ENCODE data around the gene ATCAY. TPM values are rescaled to one million over a fixed set of nuclear protein-coding genes. Genes with fewer than 3 reads are reported as not detected.

The ATCAY gene
- total and polyA plus RNA-seq, 2 of the 13 experiments (the other 11 are each of a cell fraction or from before 2014, with no cell fraction given), result not detected

DNA sequence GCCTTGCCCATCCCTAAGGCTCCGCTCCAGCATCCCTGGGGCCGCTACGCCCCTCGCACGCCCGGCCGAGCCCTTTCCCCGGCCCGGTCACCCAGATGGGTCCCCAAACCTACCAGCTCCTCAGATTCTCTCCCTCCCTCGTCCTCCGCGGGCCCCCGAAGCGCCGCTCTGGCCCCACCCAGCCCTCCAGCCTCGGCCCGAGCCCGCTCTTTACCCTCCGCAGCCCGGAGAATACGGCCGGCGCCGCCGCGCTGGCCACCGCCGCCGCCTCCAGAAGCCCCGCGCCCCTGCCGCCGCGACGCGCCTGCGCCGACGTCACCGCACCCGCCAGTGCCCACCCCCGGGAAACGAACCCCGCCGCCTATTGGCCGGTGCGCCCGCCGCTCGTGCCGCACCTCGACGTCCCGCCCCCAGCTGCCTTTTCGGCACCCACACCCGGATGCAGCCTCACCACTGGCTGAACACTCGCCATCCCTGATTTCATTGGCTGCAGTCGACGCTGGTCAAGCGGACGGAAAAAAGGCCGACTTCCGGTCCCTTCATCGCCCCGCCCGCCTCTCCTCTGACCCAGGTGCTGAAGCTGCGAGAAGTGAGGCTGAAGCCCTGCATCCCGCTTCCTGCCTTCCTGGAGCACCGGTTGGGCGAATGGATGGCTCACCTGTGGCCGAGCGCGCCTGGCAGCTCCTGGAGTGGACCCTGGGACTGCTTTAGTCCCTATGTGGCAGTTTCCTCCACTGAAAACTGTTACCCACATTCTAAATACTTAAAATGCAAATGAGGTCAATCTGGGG lies 90.5 kb downstream of the ATCAY start, which contains the start of gene DAPK3 (continued):
- TF ChIP-seq SNAPC2 (CRISPR knock-in tag; IDR thresholded peaks at IDR 0.05), result no peak
- TF ChIP-seq SNRNP70 (IDR thresholded peaks at IDR 0.05; ENCODE audit: low read depth, low read length), result no peak
- no peak for TF ChIP-seq NPAS2 (CRISPR knock-in tag; IDR thresholded peaks at IDR 0.05; ENCODE audit: borderline replicate concordance)
- no peak for TF ChIP-seq CBX2 (IDR thresholded peaks at IDR 0.05; ENCODE audit: low read depth, low read length)
- no peak for TF ChIP-seq CBX2 (CRISPR knock-in tag; IDR thresholded peaks at IDR 0.05; ENCODE audit: low read depth)
- 0 out of 2 replicates have a peak, but pooled peaks have one; percentile 19 for TF ChIP-seq TGIF2 (CRISPR knock-in tag; IDR thresholded peaks at IDR 0.05)
- TF ChIP-seq ZSCAN25 (CRISPR knock-in tag; IDR thresholded peaks at IDR 0.05), result no peak
- TF ChIP-seq, protein P1, sequence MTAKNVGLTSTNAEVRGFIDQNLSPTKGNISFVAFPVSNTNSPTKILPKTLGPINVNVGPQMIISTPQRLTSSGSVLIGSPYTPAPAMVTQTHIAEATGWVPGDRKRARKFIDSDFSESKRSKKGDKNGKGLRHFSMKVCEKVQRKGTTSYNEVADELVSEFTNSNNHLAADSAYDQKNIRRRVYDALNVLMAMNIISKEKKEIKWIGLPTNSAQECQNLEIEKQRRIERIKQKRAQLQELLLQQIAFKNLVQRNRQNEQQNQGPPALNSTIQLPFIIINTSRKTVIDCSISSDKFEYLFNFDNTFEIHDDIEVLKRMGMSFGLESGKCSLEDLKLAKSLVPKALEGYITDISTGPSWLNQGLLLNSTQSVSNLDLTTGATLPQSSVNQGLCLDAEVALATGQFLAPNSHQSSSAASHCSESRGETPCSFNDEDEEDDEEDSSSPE (CRISPR knock-in tag; IDR thresholded peaks at IDR 0.05), result no peak; the same call in 1 of the 2 replicates
- TF ChIP-seq HNRNPH1 (optimal IDR thresholded peaks at IDR 0.05; ENCODE audit: low read depth, low read length), result no peak
- no peak for TF ChIP-seq ZNF335 (CRISPR knock-in tag; IDR thresholded peaks at IDR 0.05)
- TF ChIP-seq ZFP37 (CRISPR knock-in tag; IDR thresholded peaks at IDR 0.05; ENCODE audit: borderline replicate concordance), result no peak
- TF ChIP-seq ZKSCAN1 (IDR thresholded peaks at IDR 0.05; ENCODE audit: low read length), result no peak
- peak; percentile 91 for TF ChIP-seq GABPA (IDR thresholded peaks at IDR 0.05; ENCODE audit: low read depth, low read length)
- TF ChIP-seq GABPA (CRISPR knock-in tag; IDR thresholded peaks at IDR 0.05; ENCODE audit: low read depth), result peak; percentile 95
- no peak for TF ChIP-seq ZBTB3 (CRISPR knock-in tag; IDR thresholded peaks at IDR 0.05; ENCODE audit: borderline replicate concordance, low read depth)
- TF ChIP-seq, protein P2, sequence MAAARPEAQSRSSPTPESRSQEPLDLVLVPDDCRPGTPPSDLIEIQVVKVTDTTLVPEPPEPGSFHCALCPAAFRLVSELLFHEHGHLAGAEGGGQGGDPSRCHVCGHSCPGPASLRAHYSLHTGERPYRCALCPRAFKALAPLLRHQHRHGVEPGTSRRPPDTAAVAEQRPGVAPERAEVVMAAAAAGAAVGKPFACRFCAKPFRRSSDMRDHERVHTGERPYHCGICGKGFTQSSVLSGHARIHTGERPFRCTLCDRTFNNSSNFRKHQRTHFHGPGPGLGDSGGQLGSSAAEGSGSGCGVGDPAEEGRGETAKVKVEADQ (CRISPR knock-in tag; IDR thresholded peaks at IDR 0.05; ENCODE audit: borderline replicate concordance), result no peak
- no peak for TF ChIP-seq ZFP41 (CRISPR knock-in tag; IDR thresholded peaks at IDR 0.05; ENCODE audit: borderline replicate concordance)
- TF ChIP-seq ZNF878 (CRISPR knock-in tag; IDR thresholded peaks at IDR 0.05), result no peak
- no peak for TF ChIP-seq ZHX1 (CRISPR knock-in tag; IDR thresholded peaks at IDR 0.05; ENCODE audit: low read depth)
- TF ChIP-seq FOXK2 (IDR thresholded peaks at IDR 0.05), result no peak
- TF ChIP-seq, protein P3, sequence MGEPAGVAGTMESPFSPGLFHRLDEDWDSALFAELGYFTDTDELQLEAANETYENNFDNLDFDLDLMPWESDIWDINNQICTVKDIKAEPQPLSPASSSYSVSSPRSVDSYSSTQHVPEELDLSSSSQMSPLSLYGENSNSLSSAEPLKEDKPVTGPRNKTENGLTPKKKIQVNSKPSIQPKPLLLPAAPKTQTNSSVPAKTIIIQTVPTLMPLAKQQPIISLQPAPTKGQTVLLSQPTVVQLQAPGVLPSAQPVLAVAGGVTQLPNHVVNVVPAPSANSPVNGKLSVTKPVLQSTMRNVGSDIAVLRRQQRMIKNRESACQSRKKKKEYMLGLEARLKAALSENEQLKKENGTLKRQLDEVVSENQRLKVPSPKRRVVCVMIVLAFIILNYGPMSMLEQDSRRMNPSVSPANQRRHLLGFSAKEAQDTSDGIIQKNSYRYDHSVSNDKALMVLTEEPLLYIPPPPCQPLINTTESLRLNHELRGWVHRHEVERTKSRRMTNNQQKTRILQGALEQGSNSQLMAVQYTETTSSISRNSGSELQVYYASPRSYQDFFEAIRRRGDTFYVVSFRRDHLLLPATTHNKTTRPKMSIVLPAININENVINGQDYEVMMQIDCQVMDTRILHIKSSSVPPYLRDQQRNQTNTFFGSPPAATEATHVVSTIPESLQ (CRISPR knock-in tag; conservative IDR thresholded peaks at IDR 0.05), result no peak
- peak; percentile 42; the same call in 1 of the 2 replicates for TF ChIP-seq ZSCAN9 (CRISPR knock-in tag; IDR thresholded peaks at IDR 0.05; ENCODE audit: borderline replicate concordance)
